IMR-90 (cell line): ENCODE data around the gene FBXW7. TPM values are rescaled to one million over a fixed set of nuclear protein-coding genes. Genes with fewer than 3 reads are reported as not detected.

Experiments
- ATAC-seq: fragments of 200-7000 bp; cut with Tn5 transposase; 2 replicates; pipeline ENCODE4 v1.9.1; 2020; ENCODE audit warnings: low read depth, mild to moderate bottlenecking, moderate library complexity
- BruUV-seq: library from RNA; stranded (reverse); fragments of 400-500 nt; replicated peaks from 2 replicates; lab custom pipeline; 2021; lab: Mats Ljungman, UMichigan
- CTCF ChIA-PET: fragments of 300-600 bp; formaldehyde crosslinking; extraction: SDS; loops from one replicate; lab custom pipeline; 2021; ENCODE audit warnings: antibody characterized with exemption; lab: Yijun Ruan, JAX
- POLR2A ChIA-PET: fragments of 300-600 bp; sonication (Branson Sonifier 250); formaldehyde crosslinking; loops from one replicate; lab custom pipeline; 2022; ENCODE audit warnings: antibody characterized with exemption; ENCODE audit not compliant: unreplicated experiment; lab: Charles Lee
- DNase-seq: peaks from one replicate; pipeline ENCODE4 v3.0.0; 2013
- H2AFZ ChIP-seq: replicated peaks from 2 replicates; pipeline ENCODE3; 2013; ENCODE audit warnings: low read length, mild to moderate bottlenecking; ENCODE audit not compliant: poor library complexity
- H2AK5ac ChIP-seq: 2 replicates; pipeline ENCODE4 v1.6.1; 2013; ENCODE audit warnings: low read depth, low read length, inconsistent platforms
- H2AK9ac ChIP-seq: replicated peaks from 2 replicates; pipeline ENCODE3; 2013; ENCODE audit warnings: mild to moderate bottlenecking, low read depth, low read length, moderate library complexity; ENCODE audit not compliant: poor library complexity
- H2BK120ac ChIP-seq: 2 replicates; pipeline ENCODE4 v1.6.1; 2013; ENCODE audit warnings: low read depth, low read length, inconsistent platforms
- H2BK15ac ChIP-seq: 3 replicates; pipeline ENCODE4 v1.6.1; 2013; ENCODE audit warnings: low read depth, low read length, inconsistent platforms
- H2BK20ac ChIP-seq: 2 replicates; pipeline ENCODE4 v1.6.1; 2013; ENCODE audit warnings: low read depth, mild to moderate bottlenecking, inconsistent platforms, low read length, moderate library complexity
- H2BK5ac ChIP-seq: 2 replicates; pipeline ENCODE4 v1.6.1; 2013; ENCODE audit warnings: mild to moderate bottlenecking, low read depth, low read length, inconsistent platforms; ENCODE audit not compliant: poor library complexity, severe bottlenecking
- H3K14ac ChIP-seq: replicated peaks from 2 replicates; pipeline ENCODE4 v1.6.1; 2013; ENCODE audit warnings: low read depth, low read length, inconsistent platforms
- H3K18ac ChIP-seq: 2 replicates; pipeline ENCODE4 v1.6.1; 2013; ENCODE audit warnings: low read depth, low read length, control low read depth
- H3K23ac ChIP-seq: 2 replicates; pipeline ENCODE4 v1.6.1; 2013; ENCODE audit warnings: low read depth, low read length, inconsistent platforms
- H3K27ac ChIP-seq: 2 replicates; pipeline ENCODE4 v1.5.1; 2013; ENCODE audit warnings: mild to moderate bottlenecking, control low read depth, low read length; ENCODE audit not compliant: insufficient read depth
- H3K27me3 ChIP-seq: 2 replicates; pipeline ENCODE4 v1.6.1; 2013; ENCODE audit warnings: low read length; ENCODE audit not compliant: control insufficient read depth, insufficient read depth
- H3K36me3 ChIP-seq: 2 replicates; pipeline ENCODE4 v1.6.1; 2013; ENCODE audit warnings: low read length, mixed read lengths; ENCODE audit not compliant: control insufficient read depth, insufficient read depth
- H3K4ac ChIP-seq: 2 replicates; pipeline ENCODE4 v1.6.1; 2013; ENCODE audit warnings: low read depth, low read length, inconsistent platforms
- H3K4me1 ChIP-seq: 2 replicates; pipeline ENCODE4 v1.6.1; 2013; ENCODE audit warnings: low read length, mixed read lengths; ENCODE audit not compliant: control insufficient read depth, insufficient read depth
- H3K4me2 ChIP-seq: 2 replicates; pipeline ENCODE4 v1.6.1; 2013; ENCODE audit warnings: low read depth, mild to moderate bottlenecking, control low read depth, low read length, moderate library complexity
- H3K4me3 ChIP-seq: 2 replicates; pipeline ENCODE4 v1.5.1; 2013; ENCODE audit warnings: low read depth, mild to moderate bottlenecking, control low read depth, low read length, moderate library complexity; ENCODE audit not compliant: insufficient read depth
- H3K56ac ChIP-seq: 2 replicates; pipeline ENCODE4 v1.6.1; 2013; ENCODE audit warnings: low read length, inconsistent platforms; ENCODE audit not compliant: insufficient read depth; ENCODE audit errors: extremely low read depth
- H3K79me1 ChIP-seq, 2 experiments: 2 replicates each; pipeline ENCODE4 v1.6.1; 2013; ENCODE audit warnings: low read length in 2 of 2, inconsistent platforms in 1 of 2, low read depth in 1 of 2
- H3K9ac ChIP-seq: 2 replicates; pipeline ENCODE4 v1.6.1; 2013; ENCODE audit warnings: low read depth, low read length, control low read depth
- H3K9me1 ChIP-seq: 2 replicates; pipeline ENCODE4 v1.6.1; 2013; ENCODE audit warnings: low read length, inconsistent platforms; ENCODE audit not compliant: insufficient read depth
- H3K9me3 ChIP-seq: 2 replicates; pipeline ENCODE4 v1.6.1; 2013; ENCODE audit warnings: low read length; ENCODE audit not compliant: control insufficient read depth, insufficient read depth
- H4K20me1 ChIP-seq: 2 replicates; pipeline ENCODE4 v1.6.1; 2013; ENCODE audit warnings: low read length, inconsistent platforms; ENCODE audit not compliant: insufficient read depth
- H4K5ac ChIP-seq: 2 replicates; pipeline ENCODE4 v1.6.1; 2013; ENCODE audit warnings: mild to moderate bottlenecking, low read depth, low read length, control low read depth
- H4K8ac ChIP-seq, 2 experiments: 2 replicates each; pipeline ENCODE4 v1.6.1; 2013; ENCODE audit warnings: low read depth in 2 of 2, low read length in 2 of 2, control low read depth in 1 of 2, inconsistent platforms in 1 of 2
- H4K91ac ChIP-seq: 2 replicates; pipeline ENCODE4 v1.6.1; 2013; ENCODE audit warnings: low read depth, low read length, inconsistent platforms; ENCODE audit not compliant: insufficient read depth
- CEBPB ChIP-seq: IDR thresholded peaks from 2 replicates; pipeline ENCODE4 v1.6.1; 2012; ENCODE audit warnings: low read depth, low read length, improper control_type of control experiment
- CTCF ChIP-seq: conservative IDR thresholded peaks from 2 replicates; pipeline ENCODE4 v1.5.1; 2012; ENCODE audit warnings: mild to moderate bottlenecking, low read depth, low read length, improper control_type of control experiment
- WGBS, 2 experiments: methylation state at CpG; one replicate each; pipeline versions ENCODE4 v1.1.5 to v1.1.7; 2013; ENCODE audit warnings: missing lambda C conversion rate in 2 of 2; ENCODE audit not compliant: insufficient read length in 1 of 2; ENCODE audit errors: extremely low coverage in 2 of 2; 5-methylcytosine and 5-hydroxymethylcytosine counted together
- dilution Hi-C: fragments of 300-500 bp; cut with HindIII; formaldehyde crosslinking; loops from one replicate; pipeline ENCODE4 v1.14.3; 2018; ENCODE audit warnings: low sequenced_read_pairs; ENCODE audit not compliant: unreplicated experiment
- in situ Hi-C: fragments of 300-500 bp; cut with MboI; formaldehyde crosslinking; loops from 3 replicates; pipeline ENCODE4 v1.14.3; 2019; ENCODE audit warnings: low sequenced_read_pairs, inconsistent platforms, mixed read lengths
- intact Hi-C: fragments of 100-400 bp; cut with micrococcal nuclease; formaldehyde crosslinking; loops from 2 replicates; pipeline ENCODE4 v1.10.0; 2022
- polyA plus RNA-seq, 3 experiments: library from polyadenylated mRNA; depleted of rRNA; stranded (reverse); fragments of >200 nt; gene quantifications; 2 replicates each; pipeline ENCODE4 v1.2.3, GENCODE V29; 2012; ENCODE audit warnings: low replicate concordance in 1 of 3
- total RNA-seq: library from RNA; depleted of rRNA; stranded (reverse); fragments of >200 nt; gene quantifications from 2 replicates; pipeline ENCODE4 v1.2.3, GENCODE V29; 2012

FBXW7 gene
- total and polyA plus RNA-seq, 2 of the 4 experiments (the other 2 are of a cell fraction): 7.2 to 27.4 TPM

GRCh38 chr4:152479428-152480026 is 56.4 kb downstream of the FBXW7 start:
- Histone ChIP-seq H3K27ac (no peak overlapping the region), H2BK120ac (no peak overlapping the region), H3K18ac (peak overlapping the region; percentile 50; the same call in 1 of the 2 replicates), H3K4me3 (no peak overlapping the region), H3K56ac (no peak overlapping the region), H2BK15ac (no peak overlapping the region), H3K23ac (no peak overlapping the region), H4K5ac (no peak overlapping the region), H2BK5ac (peak overlapping the region; percentile 48), H3K9me1 (no peaks in the 10 kb centered on the region), H3K4me1 (no peaks in the 10 kb centered on the region; the same call in 1 of the 2 replicates), H2AK9ac (no peak overlapping the region), H3K79me1 (peaks cover 24 to 33% of the 10 kb centered on the region in 2 experiments; a peak in 3 of 4 replicates), H3K14ac (no peak overlapping the region), H4K20me1 (no peaks in the 10 kb centered on the region; the same call in 1 of the 2 replicates), H3K9ac (no peak overlapping the region), H4K91ac (no peak overlapping the region), H2BK20ac (no peak overlapping the region), H3K9me3 (no peaks in the 10 kb centered on the region), H2AFZ (no peak overlapping the region), H4K8ac (no peak overlapping the region), H3K27me3 (no peaks in the 10 kb centered on the region), H3K4me2 (no peak overlapping the region), H3K4ac (no peak overlapping the region), H2AK5ac (no peak overlapping the region), H3K36me3 (no peaks in the 10 kb centered on the region)
- WGBS, 2 experiments: no CpG with 5 or more reads among the region's 5 CpGs
- POLR2A ChIA-PET: no interaction called here
- intact Hi-C loops: no loop called here
- CTCF ChIA-PET: no interaction called here
- peak; percentile 81 for TF ChIP-seq CEBPB
- TF ChIP-seq CTCF: no peak
- in situ Hi-C loops: no loop called here
- no peak for ATAC-seq
- peak; percentile 60 for DNase-seq
- no TSS peak for BruUV-seq
- dilution Hi-C loops: no loop called here
